HG02798 (cell line): ENCODE results near the gene MCCD1.

Source experiments
- ATAC-seq: cut with Tn5 transposase; IDR thresholded peaks from one replicate; pipeline ENCODE4 v1.9.1; 2021; ENCODE audit warnings: mild to moderate bottlenecking; ENCODE audit not compliant: unreplicated experiment, poor library complexity

MCCD1 gene

DNA sequence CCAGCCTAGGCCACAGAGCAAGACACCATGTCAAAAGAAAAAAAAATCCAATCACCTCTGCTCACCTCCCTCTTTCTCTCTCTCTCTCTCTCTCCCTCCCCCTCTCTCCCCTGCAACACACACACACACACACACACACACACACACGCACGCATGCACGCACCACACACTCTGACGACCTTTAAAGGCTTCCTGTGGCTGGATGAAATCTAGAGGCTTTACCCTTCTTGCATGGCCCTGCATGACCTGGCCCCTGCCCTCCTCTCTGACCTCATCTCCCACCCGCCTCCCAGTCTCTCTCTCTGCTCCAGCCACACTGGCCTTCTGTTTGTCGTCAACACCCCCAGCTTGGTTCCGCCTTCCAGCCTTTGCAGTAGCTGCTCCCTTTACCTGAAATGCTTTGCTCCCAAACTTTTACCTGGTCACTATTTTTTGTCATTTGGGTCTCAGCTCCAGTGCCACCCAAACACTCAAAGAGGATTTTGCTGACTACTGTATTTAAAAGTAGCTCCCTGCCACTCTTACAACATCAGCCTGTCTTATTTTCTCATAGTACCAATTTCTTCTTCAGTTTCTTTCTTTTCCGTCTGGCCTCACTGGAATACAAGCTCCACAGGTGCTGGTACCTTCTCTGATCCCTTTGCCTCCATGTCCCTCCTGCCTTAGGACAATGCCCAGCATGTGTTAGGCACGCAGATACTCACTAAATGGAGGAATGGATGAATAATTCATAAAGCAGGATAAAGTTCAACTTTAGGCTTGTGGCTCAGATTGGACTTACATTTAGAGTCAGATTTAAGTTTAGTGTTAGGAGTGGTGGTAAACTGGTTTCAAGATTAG, 39.0 kb downstream of the MCCD1 start:
- ATAC-seq: no peak

DNA sequence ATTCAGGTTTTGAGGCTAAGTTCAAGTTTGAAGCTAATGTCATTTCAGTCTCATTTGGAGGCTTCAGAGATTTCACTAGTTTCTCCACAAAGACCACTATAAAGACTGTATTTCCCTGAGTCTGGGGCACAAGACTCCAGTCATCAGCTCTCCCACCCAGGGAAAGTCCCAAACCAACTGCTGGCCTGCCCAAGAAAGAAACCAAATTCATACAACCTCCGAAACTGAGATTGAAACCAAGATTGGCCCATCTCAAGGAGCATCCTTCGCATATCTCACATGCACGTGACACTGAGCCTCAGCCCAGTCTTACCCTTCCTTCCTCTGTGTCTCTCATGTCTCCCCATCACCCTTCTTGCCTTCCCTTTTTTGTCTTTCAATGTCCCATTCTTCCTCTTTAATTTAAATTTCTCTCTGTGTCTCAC, 39.8 kb downstream of the MCCD1 start:
- ATAC-seq: peak; percentile 75

GRCh38 chr6:31569861-31570536, 41.2 kb downstream of the MCCD1 start:
- no peak for ATAC-seq

DNA sequence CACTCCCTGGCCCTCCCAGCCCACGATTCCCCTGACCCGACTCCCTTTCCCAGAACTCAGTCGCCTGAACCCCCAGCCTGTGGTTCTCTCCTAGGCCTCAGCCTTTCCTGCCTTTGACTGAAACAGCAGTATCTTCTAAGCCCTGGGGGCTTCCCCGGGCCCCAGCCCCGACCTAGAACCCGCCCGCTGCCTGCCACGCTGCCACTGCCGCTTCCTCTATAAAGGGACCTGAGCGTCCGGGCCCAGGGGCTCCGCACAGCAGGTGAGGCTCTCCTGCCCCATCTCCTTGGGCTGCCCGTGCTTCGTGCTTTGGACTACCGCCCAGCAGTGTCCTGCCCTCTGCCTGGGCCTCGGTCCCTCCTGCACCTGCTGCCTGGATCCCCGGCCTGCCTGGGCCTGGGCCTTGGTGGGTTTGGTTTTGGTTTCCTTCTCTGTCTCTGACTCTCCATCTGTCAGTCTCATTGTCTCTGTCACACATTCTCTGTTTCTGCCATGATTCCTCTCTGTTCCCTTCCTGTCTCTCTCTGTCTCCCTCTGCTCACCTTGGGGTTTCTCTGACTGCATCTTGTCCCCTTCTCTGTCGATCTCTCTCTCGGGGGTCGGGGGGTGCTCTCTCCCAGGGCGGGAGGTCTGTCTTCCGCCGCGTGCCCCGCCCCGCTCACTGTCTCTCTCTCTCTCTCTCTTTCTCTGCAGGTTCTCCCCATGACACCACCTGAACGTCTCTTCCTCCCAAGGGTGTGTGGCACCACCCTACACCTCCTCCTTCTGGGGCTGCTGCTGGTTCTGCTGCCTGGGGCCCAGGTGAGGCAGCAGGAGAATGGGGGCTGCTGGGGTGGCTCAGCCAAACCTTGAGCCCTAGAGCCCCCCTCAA, 43.5 kb downstream of the MCCD1 start, which contains the start of gene LTA:
TSS of gene LTA (plus strand) at position 249 of the 871 bp plus-strand sequence. CDS start at position 703, 454 bp downstream.
- peak; percentile 41 for ATAC-seq

DNA sequence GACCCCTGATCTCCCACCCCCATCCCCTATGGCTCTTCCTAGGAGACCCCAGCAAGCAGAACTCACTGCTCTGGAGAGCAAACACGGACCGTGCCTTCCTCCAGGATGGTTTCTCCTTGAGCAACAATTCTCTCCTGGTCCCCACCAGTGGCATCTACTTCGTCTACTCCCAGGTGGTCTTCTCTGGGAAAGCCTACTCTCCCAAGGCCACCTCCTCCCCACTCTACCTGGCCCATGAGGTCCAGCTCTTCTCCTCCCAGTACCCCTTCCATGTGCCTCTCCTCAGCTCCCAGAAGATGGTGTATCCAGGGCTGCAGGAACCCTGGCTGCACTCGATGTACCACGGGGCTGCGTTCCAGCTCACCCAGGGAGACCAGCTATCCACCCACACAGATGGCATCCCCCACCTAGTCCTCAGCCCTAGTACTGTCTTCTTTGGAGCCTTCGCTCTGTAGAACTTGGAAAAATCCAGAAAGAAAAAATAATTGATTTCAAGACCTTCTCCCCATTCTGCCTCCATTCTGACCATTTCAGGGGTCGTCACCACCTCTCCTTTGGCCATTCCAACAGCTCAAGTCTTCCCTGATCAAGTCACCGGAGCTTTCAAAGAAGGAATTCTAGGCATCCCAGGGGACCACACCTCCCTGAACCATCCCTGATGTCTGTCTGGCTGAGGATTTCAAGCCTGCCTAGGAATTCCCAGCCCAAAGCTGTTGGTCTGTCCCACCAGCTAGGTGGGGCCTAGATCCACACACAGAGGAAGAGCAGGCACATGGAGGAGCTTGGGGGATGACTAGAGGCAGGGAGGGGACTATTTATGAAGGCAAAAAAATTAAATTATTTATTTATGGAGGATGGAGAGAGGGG, 44.7 kb downstream of the MCCD1 start:
- no peak for ATAC-seq

GRCh38 chr6:31574106-31575061, 45.6 kb downstream of the MCCD1 start:
- ATAC-seq: no peak

DNA sequence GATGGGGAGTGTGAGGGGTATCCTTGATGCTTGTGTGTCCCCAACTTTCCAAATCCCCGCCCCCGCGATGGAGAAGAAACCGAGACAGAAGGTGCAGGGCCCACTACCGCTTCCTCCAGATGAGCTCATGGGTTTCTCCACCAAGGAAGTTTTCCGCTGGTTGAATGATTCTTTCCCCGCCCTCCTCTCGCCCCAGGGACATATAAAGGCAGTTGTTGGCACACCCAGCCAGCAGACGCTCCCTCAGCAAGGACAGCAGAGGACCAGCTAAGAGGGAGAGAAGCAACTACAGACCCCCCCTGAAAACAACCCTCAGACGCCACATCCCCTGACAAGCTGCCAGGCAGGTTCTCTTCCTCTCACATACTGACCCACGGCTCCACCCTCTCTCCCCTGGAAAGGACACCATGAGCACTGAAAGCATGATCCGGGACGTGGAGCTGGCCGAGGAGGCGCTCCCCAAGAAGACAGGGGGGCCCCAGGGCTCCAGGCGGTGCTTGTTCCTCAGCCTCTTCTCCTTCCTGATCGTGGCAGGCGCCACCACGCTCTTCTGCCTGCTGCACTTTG, 46.7 kb downstream of the MCCD1 start, which contains the start of gene TNF:
TSS of gene TNF (plus strand) at position 231 of the 567 bp plus-strand sequence. CDS start at position 408, 177 bp downstream.
- ATAC-seq: no peak

DNA sequence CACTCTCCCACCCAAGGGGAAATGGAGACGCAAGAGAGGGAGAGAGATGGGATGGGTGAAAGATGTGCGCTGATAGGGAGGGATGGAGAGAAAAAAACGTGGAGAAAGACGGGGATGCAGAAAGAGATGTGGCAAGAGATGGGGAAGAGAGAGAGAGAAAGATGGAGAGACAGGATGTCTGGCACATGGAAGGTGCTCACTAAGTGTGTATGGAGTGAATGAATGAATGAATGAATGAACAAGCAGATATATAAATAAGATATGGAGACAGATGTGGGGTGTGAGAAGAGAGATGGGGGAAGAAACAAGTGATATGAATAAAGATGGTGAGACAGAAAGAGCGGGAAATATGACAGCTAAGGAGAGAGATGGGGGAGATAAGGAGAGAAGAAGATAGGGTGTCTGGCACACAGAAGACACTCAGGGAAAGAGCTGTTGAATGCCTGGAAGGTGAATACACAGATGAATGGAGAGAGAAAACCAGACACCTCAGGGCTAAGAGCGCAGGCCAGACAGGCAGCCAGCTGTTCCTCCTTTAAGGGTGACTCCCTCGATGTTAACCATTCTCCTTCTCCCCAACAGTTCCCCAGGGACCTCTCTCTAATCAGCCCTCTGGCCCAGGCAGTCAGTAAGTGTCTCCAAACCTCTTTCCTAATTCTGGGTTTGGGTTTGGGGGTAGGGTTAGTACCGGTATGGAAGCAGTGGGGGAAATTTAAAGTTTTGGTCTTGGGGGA, 47.4 kb downstream of the MCCD1 start:
- no peak for ATAC-seq

GRCh38 chr6:31576897-31577578, 48.3 kb downstream of the MCCD1 start:
- ATAC-seq: no peak

DNA sequence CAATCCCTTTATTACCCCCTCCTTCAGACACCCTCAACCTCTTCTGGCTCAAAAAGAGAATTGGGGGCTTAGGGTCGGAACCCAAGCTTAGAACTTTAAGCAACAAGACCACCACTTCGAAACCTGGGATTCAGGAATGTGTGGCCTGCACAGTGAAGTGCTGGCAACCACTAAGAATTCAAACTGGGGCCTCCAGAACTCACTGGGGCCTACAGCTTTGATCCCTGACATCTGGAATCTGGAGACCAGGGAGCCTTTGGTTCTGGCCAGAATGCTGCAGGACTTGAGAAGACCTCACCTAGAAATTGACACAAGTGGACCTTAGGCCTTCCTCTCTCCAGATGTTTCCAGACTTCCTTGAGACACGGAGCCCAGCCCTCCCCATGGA, 48.8 kb downstream of the MCCD1 start:
- ATAC-seq: no peak

DNA sequence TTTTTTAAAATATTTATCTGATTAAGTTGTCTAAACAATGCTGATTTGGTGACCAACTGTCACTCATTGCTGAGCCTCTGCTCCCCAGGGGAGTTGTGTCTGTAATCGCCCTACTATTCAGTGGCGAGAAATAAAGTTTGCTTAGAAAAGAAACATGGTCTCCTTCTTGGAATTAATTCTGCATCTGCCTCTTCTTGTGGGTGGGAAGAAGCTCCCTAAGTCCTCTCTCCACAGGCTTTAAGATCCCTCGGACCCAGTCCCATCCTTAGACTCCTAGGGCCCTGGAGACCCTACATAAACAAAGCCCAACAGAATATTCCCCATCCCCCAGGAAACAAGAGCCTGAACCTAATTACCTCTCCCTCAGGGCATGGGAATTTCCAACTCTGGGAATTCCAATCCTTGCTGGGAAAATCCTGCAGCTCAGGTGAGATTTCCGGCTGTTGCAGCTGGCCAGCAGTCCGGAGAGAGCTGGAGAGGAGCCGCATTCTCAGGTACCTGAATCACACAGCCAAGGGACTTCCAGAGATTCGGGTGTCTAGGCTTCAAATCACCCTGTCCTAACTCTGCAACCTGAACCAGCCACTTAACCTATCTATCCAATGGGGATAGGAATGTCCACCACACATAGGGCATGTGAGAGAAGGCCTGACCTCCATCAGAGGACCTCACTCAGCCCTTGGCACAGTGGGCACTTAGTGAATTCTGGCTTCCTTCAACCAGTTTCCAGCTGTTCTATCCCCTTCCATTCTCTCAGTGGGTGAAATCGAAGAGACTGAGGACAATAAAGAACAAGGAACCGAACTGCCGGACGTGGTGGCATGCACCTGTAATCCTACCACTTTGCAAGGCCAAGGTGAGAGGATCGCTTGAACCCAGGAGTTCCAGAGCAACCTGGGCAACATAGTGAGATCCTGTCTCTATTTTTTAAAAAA, 49.7 kb downstream of the MCCD1 start:
- ATAC-seq: no peak

DNA sequence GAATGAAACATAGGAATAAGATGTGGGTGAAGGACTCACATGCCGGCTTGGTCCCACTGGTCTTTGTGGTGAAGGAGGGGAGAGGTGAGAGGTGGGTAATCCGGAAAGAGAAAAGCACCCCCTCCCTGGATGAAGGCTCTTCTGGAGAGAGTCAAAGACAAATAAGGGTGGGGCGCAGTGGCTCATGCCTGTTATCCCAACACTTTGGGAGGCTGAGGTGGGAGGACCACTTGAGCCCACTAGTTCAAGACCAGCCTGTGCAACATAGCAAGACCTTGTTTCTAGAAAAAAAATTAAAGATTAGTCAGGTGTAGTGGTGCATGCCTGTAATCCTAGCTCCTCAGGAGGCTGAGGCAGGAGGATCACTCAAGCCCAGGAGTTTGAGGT, 50.4 kb downstream of the MCCD1 start:
- no peak for ATAC-seq
